HG02642 (cell line): ENCODE measurements around the gene UFD1.

Experiments used
- ATAC-seq: cut with Tn5 transposase; IDR thresholded peaks from one replicate; pipeline ENCODE4 v1.9.1; 2021; ENCODE audit warnings: mild to moderate bottlenecking; ENCODE audit not compliant: unreplicated experiment, poor library complexity

UFD1 gene

DNA sequence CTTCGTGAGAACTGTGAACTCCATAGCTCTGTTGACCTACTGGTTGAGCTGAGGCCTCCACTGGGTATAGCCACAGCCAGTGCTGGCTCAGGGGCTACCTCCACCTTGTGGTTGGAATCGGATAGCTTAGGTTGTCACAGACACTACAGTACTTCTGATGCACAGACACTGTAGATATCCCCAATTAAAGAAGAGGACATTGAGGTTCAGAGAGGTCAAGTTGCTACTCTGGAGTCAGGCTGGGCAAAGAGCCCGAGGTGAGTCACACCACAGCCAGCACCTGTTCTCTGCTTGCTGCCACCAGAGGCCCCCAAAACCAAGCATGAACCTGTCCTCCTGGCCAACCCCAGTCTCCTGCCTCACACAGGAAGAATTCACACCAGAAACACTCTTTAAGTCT is 5.4 kb downstream of the UFD1 start:
- ATAC-seq = no peak

DNA sequence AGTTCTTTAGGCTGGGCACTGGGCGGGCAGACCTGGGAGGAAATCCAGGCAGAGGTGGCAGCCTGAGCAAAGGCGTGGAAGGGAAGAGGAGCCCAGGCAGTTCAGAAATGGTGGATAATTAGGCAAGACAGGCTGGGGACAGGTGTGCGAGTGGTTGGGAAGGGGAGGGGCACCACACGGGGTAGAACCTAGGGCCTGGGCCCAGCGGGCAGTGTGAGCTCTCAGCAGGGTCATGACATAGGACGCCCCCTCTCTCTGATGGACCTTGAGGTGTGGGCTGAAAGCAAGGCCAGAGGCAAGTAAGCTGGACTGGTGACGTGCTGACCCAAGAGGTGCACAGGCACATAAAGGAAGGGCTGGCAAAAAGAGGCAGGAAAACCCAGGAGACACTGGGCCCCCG is 6.8 kb downstream of the UFD1 start:
- no peak for ATAC-seq

DNA sequence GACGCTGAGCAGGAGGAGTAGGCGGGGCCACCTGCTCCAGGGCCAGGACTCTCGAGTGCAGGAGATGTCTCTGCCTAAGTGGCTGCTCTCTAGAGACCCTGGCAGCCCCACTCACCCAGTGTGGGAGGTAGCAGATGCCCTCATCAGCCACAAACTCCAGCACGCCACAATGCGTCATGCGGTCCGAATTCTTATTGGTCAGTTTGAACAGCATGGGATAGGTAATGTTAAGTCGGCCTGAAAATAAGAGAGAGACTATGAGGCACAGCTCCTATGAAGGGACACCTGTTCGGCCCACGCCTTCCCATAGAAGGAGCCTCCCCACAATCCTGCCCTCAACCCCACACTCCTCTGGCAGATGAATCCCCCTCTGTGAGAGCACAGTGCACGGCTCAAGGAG is 7.4 kb downstream of the UFD1 start:
- no peak for ATAC-seq

DNA sequence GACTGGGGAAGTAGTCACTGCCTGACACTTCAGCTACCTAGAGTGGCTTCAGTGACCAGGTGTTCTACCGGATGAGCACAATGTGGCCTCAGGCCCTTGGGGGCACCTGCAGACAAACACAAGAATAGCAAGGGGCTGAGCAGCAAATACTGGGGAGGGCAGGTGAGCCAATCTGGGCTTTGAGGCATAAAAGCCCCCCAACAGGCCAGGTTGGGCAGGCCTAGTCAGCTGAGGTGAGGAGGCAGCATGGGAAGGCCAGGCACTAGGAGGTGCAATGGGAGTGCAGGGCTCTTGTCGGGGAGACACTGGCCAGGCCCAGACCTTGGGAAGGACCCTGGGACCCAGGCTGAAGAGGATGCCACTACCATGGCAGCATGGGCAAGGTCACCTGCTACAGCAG is 9.0 kb downstream of the UFD1 start:
- no peak for ATAC-seq

DNA sequence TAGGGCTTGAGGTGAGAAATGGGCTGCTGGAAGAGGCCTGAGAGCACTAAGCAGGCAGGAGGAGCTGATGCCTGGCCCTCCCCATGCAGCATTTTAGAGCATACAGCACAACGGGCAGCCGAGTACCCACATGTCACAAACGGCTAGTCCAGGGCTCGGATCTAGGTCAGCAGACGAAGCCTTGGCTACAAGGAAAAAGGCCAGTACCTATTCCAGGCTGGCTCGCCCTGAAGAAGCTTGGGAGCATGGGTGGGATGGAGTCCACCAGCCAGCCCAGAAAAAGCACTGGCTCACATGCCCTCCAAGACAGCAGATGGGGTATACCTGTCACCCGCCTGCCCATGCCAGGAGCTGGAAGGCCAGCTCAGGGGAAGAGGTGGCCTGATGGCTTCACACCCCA is 9.6 kb downstream of the UFD1 start:
- ATAC-seq = no peak

DNA sequence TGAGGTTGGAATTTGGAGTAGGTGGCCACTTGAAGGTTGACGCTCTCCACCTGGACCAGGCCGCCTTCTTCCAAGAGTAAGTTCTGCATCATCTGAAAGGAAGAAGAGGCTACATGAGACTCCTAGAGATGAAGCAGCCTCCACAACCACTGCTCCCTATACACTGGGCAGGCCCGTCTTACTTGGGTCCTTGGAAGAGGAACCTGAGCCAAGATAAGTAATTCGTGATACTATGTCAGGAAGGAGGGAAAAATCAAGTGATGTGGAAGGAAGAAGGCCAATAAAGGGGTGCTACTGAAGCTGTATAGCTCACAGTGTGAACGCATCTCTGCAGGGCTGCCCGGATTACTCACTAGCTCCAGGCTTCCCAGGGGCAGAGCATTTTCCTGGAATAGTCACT is 11.1 kb downstream of the UFD1 start:
- no peak for ATAC-seq

DNA sequence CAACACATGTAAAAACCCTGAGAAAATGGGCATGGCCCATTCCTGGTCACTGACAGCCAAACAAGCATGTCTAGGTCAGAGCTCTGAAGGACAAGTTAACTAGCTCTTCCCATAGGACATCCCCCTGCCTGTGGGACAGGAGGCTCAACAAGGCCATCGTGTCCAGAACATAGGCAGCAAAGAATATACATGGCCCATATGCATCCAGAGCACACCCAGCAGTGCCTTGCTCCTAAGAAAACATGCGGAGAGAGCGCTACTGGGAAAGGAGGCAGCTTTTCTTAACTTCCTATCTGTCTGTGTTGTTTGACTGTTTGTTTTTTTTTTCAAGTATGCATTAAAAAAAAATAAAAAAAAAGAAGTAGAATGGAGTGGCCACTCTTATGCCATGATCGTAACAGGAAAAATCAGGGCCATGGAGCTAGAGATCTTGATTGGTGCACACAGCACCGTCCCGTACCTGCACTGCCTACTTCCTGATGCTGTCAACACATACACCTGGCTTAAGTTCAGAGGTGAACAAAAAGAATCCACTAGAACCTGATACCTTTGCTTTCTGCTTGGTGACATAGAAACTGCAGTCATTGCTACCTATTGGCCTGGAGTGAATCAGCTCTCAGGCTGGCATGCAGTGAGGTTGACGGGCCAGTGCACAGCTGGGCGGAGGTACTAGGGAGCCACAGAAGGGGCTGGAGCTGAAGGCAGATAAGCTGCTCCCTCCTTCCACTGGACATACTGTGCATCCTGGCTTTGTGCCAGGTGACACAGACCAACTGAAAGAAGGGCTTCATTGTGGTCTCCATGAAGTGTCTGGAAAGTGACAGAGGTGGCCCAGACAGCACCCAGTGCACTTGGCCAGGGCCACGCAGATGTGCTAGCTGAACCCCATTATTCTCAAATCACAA is 11.9 kb downstream of the UFD1 start:
- ATAC-seq = no peak

DNA sequence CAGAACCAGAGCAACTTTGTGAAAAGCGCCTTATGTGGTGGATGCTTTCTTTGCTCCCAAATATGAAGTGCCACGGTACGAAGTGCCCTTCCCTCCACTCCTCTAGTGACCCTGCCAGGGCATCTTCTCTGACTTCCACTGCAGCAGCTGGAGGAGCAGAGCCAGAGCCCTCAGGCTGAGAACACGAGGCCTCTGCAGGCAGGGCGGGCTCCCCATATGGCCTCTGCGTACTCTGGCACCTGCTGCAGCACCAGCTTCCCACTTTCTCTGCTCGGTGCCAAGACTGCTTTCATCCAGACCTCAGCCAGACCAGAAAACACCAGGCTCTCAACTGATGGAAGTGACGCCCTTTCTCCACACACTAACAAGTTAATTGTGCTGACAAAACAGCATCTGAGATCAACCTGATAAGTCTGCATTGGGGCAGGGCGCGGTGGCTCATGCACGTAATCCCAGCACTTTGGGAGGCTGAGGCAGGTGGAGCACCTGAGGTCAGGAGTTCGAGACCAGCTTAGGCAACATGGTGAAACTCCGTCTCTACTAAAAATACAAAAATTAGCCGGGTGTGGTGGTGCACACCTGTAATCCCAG is 12.8 kb downstream of the UFD1 start:
- ATAC-seq = no peak

DNA sequence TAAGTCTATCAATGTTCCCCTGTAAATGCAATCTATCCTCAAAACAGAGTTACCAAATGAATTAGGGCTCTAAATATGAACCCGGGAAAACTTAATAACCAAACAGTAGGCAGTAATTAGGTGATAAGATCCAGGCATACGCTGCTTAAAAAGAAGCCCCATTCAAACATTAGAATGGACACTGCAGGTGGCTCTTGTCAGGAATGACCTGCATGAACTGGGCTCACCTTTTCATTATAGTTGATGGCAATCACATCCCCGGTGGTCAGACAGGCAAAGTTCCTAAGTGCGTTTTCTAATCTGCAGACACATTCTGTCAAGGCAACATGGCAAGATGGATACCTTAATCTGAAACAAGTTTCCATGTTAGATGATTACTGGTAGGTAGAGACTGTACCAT is 14.0 kb downstream of the UFD1 start:
- no peak for ATAC-seq

DNA sequence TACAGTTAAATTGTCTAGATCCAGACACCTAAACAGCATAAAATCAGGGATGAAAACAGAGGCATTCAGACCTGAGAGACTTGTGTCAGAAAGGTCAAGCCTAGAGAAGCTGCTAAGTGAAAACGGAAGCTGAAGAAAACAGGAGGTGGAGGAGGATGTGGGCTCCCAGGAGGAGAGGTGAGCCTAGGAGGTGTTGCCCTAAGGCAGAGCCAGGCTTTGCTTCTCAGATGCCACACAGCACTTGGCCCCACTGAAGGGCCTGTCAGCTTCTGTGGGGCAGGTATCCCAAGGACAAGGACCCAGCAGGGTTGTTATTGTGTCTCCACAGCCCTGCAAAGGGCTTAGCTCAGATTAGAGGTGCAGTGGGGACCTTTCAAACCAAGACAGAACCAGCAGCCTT is 14.4 kb downstream of the UFD1 start:
- ATAC-seq = no peak

DNA sequence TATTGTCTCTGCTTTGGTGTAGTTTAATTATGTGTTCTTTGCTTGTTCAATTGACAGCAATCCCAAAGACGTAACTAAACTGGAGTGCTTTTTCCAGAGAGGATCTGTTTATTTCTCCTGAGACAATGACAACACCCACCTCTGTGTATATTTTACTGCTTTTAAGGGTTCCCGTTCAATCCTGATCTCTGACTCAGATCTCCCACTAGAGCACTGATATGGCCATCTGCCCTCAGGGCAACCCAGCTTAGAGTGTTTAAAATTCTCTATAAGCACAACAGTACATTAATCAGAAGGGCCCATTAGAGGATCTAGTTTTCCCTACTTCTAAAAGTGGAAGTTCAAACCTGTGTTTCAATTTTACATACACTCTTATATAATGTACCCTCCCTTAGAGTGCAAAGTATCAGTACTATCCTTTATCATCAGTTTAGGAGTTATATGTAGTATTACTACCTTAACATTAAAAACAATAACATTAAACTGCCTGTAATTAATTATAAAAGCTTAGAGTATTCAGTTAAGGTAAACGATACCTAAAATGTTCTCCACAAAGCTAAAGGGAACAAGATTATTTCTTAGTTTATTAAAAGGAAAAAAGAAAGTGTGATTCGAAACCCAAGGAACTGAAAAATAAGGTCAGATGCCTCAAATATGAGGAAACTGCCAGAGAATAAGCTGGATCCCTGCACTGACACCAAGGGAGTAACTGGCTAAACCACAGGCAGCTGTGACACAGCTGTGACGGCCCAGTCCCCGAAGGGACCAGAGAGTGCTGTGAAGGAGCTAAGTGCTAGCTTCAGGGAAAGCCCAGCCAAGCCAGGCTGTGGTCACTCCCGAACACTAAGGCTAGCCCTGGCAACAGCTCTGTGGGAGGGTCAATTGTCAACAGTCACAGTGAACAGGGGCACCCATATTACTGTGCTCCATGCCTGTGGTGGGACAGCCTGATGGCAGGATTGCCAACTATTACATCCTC is 15.2 kb downstream of the UFD1 start:
- ATAC-seq = no peak

DNA sequence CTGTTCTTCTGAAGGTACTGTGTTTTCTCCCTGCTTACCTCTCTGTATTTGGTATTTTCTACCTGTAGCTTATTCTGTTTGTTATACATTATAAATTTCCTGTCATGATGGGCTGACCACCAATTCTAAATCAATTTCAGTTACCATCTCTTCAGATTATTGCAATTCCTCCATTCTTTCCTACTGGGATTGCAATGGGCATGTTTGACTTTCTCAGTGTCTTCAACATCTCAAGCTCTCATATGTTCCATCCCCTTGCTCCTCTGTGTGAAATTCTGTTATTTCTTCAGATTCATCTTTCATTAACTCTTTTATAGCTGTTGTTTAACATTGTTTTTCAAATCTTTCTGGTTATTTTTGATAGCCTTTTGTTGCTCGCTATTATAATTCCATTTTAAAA is 16.0 kb downstream of the UFD1 start:
- no peak for ATAC-seq

DNA sequence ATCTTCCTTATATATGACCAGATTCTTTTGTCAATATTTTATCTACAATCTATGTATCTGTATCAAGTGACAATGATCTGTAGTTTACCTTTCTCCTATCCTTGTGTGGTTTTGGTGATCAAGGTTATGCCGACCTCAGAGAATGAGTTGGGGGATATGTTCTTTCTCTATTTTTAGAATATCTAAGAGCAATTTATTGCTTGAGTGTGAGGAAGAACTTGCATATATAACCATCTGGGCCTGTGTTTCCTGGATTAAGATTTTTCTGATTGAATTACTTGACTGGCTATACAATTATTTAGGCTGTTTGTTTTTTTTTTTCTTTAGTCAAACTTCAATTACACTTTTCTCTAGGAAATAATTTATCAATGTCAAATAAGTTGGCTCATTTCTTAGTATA is 17.5 kb downstream of the UFD1 start:
- ATAC-seq = no peak

DNA sequence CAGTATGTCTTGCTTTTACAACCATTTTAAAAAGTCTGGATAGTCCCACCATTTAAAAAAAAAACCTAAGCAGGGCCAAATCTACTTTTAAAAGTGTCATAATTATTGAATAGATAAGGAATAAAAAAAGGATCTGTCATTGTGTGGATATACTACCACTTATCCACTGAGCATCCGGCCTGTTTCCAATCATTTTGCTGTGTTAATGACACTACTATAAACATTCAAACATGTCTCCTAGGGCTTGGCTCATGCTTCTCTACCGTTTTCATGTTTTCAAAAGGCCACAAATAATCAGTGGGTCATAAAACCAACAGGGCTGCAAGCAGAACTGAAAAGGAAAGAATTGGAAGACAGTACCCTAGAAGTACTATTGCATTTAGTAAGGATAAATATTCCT is 19.0 kb downstream of the UFD1 start:
- ATAC-seq = no peak

DNA sequence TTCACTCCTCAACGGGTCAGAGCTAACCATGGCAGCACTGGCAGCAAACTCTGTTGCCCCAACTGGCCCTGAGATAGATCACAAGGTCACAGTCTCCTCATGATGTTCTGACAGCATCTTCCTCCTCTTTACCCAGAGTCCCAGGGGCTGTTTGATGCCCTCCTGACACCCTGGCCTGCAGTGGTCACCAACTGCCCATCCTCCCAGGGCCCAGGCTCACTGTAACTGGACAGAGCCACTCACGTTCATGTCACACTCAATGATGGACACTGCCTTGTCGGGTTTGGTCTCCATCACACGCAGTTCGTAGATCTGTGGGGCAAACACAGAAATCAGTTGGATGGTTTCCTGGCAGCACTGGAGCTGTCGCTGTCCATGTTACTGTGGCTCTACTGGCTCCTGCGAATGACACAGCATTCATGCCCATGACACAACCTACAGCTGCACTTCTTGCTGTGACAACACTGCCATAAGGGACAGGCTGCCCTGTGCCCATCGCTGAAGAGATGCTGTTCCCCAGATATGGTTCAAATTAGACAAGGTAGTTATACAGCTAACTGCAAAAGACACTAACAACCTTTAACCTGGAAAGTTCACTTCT is 21.1 kb downstream of the UFD1 start:
- ATAC-seq = no peak

DNA sequence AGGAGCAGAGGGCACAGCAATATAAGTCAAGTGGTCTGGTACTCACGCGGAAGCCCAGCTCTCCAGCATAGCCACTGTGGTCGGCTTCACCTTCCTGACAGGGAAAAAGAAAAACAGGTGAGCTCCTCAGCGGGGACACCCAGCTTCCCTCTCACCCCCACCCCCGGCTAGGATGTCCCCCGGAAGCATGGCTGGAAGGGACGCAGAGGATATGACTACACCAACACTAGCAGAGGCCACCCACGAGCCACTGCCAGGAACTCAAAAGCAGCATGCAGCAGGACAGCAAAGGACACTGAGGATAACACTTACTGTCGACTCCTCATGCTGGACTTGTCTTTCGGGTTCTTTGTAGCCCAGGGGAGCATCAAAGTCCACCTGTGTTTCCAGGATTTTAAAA is 22.5 kb downstream of the UFD1 start:
- ATAC-seq = no peak

DNA sequence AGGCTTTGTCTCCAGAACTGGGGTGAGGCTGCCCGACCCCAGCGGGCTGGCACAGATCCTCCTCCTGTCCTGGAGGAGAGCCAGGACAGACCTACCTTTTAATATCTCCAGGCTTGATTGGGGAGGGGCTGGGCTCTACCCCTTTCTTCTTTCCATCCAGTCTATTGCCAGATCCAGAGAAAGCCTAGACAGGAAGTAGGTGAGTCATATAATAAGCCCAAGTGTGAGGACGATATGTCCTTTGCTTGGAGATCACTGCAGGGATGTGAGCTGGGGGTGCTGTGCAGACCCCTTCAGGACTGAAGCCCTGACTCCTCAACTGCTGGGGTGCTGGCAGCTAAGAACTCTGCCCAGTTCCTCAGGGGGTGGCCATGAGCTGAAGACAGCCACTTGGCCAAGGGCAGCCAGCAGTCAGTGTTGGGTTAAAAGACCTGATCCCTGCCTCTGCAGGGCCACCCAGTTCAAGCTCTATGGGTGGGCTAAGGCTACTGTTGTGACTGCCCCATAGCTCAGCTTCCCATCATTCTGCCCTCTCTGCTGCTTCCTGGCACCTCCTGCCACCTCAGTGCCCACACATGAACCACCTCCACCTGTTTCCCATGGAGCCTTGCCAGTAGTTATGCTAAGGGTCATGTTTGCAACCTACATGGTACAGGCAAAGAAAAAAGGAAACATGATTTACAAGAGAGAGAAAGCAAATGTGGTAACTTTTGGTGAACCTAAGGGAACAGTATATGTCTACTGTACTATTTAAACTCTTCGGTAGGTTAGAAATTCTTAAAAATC is 23.2 kb downstream of the UFD1 start:
- no peak for ATAC-seq

DNA sequence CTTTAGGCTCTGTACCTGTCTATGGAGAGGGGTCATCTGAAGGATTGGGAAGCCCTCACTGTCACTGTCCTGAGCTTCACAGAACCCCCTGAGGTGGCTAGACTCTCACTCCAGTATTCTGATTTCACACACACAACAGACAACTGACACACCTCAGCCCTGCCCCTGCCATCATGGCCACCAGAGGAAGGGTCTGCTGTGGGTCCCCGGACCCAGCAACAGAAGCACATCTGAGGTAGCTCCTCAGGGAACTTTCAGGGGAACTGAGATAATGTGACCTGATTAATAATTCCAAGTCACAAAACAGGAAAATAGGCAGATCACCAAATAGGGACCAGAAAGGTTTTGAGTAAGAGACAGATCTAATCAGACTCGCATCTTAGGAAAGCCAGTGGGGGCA is 24.0 kb downstream of the UFD1 start:
- no peak for ATAC-seq

DNA sequence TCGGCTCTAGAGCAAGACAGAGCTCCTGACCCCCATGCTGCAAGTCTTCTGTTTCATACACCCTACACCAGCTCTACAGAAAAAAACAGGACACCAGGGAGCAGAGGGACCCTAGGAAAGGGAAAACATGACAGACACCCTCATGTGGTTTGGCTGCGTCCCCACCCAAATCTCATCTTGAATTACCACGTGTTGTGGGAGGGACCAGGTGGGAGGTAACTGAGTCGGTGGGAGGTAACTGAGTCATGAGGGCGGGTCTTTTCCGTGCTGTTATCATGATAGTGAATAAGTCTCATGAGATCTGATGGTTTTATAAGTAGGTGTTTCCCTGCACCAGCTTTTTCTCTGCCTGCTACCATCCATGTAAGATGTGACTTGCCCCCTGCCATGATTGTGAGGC is 24.8 kb downstream of the UFD1 start:
- no peak for ATAC-seq

DNA sequence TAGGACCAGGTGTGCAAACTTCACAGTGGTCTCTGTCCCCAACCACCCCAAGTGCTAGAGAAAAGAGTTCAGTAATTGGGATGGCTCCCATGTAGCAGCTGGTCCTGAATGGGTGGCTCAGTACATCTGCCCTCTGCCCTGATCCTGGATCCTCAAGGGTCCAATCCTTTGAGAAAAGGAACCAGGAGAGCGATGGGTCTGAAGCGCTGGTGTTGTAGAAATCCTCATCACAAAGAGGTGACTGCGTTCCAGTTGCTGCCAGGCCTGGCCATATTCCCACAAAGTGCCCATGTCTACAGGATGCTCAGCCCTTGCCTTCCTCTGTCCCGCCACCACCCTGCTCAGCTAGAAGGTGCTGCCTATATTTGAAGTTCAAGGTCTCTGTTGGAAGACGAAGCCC is 25.3 kb downstream of the UFD1 start:
- no peak for ATAC-seq
